Transverse colon (tissue), 4 donors: ENCODE measurements around the gene TSACC.

ENCODE experiments used
- POLR2AphosphoS5 ChIP-seq, 3 donors: sonication (generic); formaldehyde crosslinking; IDR thresholded peaks; one replicate each; pipeline ENCODE4 v1.6.1; 2016; ENCODE audit warnings: antibody characterized with exemption in 3 of 3
- TF ChIP-seq, protein P1 (sequence below), 5 experiments: fragments of 200-600 bp in 3 of 5; fragments of 450-650 bp in 2 of 5; sonication (generic) in 3 of 5; IDR thresholded peaks; 1 replicate in 2 of 5; 2 replicates in 3 of 5; pipeline ENCODE4 v1.5.1; 2016 to 2017; ENCODE audit warnings: antibody characterized with exemption in 5 of 5, inconsistent platforms in 3 of 5, mild to moderate bottlenecking in 2 of 5, moderate library complexity in 1 of 5

DNA sequence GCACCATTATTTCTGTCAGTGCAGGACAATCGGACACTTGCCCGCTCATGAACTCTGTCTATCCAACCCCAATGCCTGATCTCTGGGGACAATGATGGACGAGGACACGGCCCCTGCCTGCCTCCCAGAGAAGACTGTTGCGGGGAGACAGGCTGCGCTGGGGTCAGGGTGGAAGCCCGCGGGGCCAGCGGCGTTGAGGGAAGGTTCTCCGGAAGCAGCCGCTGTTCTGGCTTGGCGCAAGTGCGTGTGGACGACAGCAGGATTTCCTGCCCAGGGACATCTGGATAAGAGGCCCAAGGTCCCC is 49.5 kb downstream of the TSACC start:
- TF ChIP-seq, protein P1, sequence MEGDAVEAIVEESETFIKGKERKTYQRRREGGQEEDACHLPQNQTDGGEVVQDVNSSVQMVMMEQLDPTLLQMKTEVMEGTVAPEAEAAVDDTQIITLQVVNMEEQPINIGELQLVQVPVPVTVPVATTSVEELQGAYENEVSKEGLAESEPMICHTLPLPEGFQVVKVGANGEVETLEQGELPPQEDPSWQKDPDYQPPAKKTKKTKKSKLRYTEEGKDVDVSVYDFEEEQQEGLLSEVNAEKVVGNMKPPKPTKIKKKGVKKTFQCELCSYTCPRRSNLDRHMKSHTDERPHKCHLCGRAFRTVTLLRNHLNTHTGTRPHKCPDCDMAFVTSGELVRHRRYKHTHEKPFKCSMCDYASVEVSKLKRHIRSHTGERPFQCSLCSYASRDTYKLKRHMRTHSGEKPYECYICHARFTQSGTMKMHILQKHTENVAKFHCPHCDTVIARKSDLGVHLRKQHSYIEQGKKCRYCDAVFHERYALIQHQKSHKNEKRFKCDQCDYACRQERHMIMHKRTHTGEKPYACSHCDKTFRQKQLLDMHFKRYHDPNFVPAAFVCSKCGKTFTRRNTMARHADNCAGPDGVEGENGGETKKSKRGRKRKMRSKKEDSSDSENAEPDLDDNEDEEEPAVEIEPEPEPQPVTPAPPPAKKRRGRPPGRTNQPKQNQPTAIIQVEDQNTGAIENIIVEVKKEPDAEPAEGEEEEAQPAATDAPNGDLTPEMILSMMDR (IDR thresholded peaks at IDR 0.05): no peak
- no peak for TF ChIP-seq POLR2AphosphoS5 (IDR thresholded peaks at IDR 0.05)
